Femur (tissue), 1 donor: ENCODE results near the gene CACNB4.
"Not testable (repeated sequence)": the region's sequence is repeated elsewhere in the genome, so short reads cannot be mapped to it uniquely, and the experiment has no call there.

Source experiments
- DNase-seq: peaks from one replicate; pipeline ENCODE4 v3.0.0-alpha.2; 2017

The CACNB4 gene

DNA sequence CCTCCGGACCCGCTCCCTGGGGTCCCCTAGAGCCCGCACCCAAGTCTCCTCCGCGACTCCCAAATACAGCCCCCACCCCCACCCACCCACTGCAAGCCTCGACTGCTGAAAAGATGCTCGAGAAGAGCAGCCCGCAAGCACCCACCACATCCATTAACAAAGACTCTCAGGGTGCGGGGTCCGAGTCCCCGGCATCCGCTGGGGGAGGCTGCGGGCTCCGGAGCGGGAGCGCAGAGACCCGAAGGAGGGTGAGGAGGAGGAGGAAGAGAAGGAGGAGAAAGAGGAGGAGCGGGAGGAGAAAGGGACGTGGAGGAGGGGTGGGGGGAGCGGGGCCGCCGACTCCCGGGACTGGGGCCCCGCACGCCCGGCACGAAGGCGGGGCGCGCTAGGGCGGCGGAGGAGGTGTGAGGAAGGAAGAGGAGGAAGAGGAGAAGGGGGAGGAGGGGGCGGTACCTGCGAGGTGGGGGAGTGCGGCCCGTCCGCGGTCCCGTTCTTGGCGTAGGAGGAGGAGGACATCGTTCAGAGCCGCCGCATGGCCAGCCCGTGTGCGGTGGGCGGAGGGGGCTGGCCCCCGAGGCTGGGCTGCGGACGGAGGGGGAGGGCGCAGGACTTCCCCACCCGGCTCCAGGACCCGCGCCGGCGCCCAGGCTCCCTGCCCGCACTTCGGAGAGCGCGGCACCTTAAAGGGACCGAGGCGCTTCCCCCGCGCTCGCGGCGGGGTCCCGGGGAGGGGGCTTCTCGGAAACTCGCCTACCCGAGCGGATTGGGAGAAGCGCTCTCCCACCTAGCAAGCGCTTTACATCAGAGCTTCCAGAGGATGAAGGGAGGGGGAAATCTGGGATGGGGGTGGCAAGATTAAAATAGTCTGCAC, at the start of gene CACNB4:
TSS of gene CACNB4 (minus strand) at position 549 of the 871 bp plus-strand sequence.
- peak; percentile 51 for DNase-seq

DNA sequence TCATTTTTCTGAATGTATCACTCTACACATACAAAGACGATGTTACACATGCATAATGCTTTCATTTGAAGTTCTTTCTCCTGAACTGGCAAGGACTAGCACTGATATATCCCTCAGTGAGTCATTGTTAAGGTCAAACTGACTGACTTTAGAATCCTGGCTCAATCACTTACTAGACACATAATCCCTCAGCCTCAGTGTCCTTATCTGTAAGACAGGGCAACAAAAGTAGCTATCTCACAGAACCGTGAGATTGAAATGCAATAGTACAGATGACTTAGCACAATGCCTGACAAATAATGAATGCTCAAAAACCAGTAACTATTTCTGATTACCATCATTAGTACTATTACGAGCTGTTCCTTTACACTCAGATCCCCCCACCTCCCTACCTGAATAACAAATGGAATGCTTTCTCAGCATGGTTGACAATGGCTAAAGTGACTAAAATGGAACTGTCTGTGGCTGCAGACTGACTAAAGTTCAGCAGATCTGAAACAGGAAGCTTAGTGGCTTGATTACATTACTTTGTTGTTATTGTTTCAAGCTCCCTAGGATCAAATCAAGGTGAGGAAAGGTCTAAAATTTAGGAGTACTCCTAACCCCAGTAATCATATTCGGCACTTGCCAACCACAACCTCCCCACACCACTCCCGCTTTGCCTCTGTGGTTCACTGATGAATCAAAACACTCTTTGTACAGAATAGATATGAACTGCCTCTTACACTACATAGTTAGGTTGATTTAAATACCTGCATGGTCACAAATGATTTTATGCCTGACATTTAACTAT, 35.8 kb upstream of the CACNB4 start:
- no peak for DNase-seq

- no peak for DNase-seq
Measured at GRCh38 chr2:152132306-152132705, 33.5 kb upstream of the CACNB4 start.

GRCh38 chr2:152127628-152128027, 28.8 kb upstream of the CACNB4 start:
- DNase-seq: no peak

DNA sequence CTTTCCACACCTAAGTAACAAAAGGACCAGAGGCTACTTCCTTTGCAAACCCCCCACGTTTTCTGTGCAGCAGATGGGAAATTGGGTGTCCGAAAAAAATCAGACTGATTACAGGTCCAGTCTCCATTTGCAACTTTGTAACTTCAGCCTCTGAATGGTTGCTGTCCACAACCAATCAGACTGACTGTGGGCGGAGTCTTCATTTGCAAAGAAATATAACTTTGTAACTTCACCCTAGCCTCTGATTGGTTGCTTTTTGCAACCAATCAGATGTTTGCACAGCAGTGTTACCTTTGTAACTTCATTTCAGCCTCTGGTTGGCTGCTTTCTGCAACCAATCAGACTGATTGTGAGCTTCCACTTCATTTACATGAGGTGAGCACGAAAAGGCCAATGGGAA, 27.8 kb upstream of the CACNB4 start:
- no peak for DNase-seq

DNA sequence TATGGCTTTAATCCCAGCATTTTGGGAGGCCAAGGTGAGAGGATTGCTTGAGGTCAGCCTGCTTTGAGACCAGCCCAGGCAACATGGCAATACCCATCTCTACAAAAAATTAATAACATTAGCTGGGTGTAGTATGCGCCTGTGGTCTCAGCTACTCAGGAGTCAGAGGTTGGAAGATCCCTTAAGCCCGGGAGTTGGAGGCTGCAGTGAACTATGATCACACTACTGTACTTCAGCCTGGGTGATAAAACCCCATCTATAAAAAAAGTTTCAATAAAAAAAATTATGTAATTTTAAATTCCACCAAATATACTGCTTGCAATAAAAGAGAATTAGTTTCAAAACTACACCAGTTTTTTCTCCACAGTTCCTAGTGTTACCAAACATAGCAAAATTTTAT, 23.3 kb upstream of the CACNB4 start:
- no peak for DNase-seq

DNA sequence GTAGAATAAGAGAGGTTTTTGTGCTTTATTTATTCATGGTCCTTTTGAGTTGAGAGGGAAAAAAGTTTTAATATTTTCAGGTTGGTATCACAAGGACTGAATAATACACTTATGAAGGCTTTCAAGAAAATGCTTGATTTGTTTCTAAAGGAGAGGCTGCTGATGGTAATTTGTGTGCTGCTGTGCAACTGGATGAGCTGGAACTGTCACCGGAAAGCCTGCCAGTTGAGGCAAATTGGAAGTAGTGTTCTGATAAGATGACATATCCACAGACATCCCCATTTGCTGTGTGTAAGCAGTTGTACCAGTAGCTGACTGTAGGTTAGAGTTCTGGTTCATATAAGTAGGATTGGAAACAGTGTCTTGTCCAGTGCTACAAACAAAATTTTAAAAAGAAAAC, 21.6 kb upstream of the CACNB4 start:
- no peak for DNase-seq

GRCh38 chr2:152115952-152116351, 17.1 kb upstream of the CACNB4 start:
- no peak for DNase-seq

- DNase-seq: no peak
Measured at GRCh38 chr2:152114366-152114765, 15.5 kb upstream of the CACNB4 start.

- DNase-seq: not testable (repeated sequence)
Measured at GRCh38 chr2:152107140-152107539, 8.3 kb upstream of the CACNB4 start.

GRCh38 chr2:152106464-152106863, 7.6 kb upstream of the CACNB4 start:
- no peak for DNase-seq

DNA sequence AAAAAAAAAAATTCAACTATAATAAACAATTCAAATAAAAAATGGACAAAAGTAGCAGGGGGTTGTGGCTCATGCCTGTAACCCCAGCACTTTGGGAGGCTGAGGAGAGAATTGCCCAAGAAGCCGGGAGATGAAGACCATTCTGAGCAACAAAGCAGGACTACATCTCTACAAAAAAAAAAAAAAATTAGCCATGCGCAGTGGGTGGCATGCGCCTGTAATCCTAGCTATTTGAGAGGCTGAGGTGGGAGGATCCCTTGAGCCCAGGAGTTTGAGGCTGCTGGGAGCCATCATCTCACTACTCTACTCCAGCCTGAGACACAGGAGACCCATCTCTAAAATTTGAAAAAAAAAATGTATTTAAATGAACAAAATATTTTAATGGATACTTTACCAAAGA, 4.4 kb upstream of the CACNB4 start:
- DNase-seq: no peak

DNA sequence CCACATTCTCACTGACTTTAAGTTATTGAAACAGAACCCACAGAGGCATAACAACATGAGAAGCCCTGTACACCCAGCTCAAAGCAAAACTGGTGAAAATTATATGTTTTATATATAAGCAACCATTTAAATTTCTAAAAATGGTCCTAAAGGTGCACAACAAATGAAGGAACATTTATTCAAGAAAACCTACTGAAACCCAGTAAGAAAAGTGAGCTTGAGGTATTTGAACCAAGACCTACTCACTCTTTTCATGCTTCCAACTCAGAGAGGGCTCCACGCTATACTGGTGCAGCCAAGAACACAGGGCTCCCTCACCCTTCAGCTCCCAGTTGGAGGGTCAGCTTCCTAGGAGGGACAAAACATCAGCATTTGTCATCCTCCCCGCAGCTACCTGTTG, 2.1 kb upstream of the CACNB4 start:
- no peak for DNase-seq

DNA sequence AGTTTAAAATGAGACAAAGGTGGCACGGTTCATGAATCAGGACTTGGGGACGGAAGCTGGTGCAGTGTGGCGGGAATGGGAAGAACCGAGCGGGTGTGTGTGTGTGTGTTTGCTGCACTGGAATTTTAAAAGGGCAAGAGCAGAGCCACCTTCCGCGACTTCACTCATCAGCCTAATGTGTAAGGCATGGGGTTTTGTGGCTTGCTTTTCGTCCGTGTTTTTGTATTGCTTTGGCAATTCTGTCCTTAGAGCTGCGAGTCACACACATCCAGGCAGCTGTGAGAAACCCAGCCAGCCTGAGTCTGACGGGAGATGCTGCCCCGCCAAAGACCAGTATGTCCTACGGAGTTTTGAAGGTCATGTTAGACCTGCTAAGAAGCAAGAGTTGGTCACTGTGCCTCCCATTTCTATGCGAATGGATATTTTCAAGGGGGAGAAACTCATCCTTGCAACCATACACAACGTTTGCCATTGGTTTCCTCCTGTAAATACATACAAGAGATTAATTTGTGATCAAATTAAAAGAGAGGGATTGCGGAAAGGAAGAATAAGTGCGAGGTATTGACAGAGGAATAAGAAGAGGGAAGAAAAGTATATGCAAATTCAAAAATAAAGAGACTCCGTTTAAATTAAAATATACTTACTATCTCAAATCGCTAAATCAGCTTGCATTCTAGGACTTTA, 665 bp upstream of the CACNB4 start:
- peak; percentile 33 for DNase-seq

DNA sequence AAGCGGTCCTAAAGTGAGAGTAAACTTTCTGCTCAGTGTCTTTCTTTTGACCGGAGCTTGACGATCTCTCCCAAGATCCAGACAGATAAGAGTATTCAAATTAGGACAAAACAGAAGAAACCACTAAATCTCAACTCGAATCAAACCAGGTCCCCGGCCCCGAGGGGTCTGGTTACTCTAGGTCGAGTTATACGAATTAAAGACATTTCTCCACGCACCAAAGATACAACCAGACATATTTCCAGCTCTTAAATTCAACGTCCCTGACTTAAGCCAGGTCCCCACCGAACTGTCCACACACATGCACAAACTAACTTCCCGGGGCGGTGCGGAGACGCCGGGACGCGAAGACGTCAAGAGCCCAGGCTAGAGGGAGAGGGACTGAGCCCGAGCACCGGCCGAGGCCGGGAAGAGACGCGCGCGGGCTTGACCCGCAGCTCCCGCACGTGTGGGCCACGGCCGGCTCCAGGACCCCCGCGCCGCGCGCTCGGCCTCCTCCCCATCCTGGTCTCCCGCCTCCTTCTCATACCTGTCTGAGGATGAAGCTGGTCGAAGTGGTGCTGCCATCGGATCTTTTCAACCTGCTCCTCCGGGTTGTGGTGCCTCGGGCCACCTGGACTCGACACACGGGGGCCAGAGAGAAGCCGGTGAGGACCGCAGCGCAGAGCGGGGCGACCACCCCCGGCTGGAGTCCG, 896 bp downstream of the CACNB4 start:
- DNase-seq: peak; percentile 49

- DNase-seq: peak; percentile 28
Measured at GRCh38 chr2:152097290-152097800, 1.5 kb downstream of the CACNB4 start.

GRCh38 chr2:152095146-152095545, 3.7 kb downstream of the CACNB4 start:
- DNase-seq: no peak

DNA sequence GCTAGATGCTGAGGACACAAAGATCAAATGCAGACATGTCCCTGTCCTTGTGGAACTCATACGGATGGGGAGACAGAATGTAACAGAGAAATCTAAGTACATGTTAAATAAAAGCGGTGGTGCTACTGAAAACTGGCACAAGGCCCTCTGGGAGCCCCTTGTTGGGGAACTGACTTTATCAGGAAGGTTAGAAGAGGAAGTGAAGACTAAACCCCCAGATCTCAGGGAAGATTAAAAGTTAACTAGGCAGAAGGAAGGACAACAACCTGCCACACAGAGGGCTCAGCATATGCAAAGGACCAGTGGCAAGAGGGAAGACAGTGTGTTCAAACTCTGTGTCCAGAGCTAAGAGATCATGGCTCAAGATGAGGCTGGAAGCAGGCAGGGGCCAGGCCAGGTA, 4.8 kb downstream of the CACNB4 start:
- DNase-seq: no peak

GRCh38 chr2:152093464-152093863, 5.4 kb downstream of the CACNB4 start:
- peak; percentile 52 for DNase-seq

DNA sequence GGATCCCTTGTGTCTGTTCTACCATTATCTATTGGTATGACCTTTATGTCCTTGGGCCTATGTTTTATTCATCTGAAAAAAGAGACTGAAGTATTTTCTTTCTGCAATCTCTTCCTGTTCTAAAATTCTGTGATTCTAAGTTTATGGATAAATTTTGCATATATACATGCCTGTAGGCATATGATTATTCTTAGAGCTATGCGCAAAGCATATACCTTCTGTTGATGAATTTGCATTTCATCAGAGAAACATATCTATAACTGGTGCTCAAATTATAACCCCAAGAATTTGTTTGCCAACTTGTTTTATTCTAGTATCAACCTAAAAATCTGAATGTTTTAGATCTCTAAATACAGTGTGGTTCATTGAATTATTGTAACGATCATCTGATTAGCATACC, 6.7 kb downstream of the CACNB4 start:
- DNase-seq: no peak

- DNase-seq: not testable (repeated sequence)
Measured at GRCh38 chr2:152090726-152091125, 8.1 kb downstream of the CACNB4 start.

DNA sequence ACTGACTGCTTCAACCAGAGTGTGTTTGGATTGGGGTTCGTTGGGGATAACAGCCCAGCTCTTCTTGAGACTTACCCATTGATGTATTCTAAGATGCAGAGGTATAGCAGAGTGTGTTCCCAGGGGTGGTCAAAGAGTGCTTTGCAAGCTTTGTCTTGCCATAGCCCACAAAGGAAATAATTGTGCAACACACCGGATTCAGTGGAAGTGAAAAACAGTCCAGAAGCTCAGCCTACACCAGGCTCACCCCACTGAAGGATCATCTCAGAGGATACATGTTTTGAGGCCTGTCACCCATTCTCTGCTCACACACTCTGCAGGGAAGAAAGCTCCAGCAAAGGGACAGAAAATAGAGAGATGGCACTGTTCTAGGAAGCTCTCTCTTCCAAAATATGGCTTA, 9.6 kb downstream of the CACNB4 start:
- no peak for DNase-seq

- no peak for DNase-seq
Measured at GRCh38 chr2:152088006-152088405, 10.8 kb downstream of the CACNB4 start.
